ENCODE measurements around the gene TRPV4. TPM values are rescaled to one million over a fixed set of nuclear protein-coding genes. Genes with fewer than 3 reads are reported as not detected.

Gene TRPV4
- total RNA-seq, 1 donor from 2014 or later = 3.5 TPM

GRCh38 chr12:109779382-109779781 is 53.8 kb downstream of the TRPV4 start:
- H3K36me3 Mint-ChIP-seq (ENCODE audit: low read depth) = peaks cover 3% of the 10 kb centered on the region
- no peaks in the 10 kb centered on the region for H3K27me3 Mint-ChIP-seq (ENCODE audit: low read depth)
- no peak overlapping the region for H3K4me3 Mint-ChIP-seq
- TF ChIP-seq CTCF (conservative IDR thresholded peaks at IDR 0.05) = peak; percentile 18
- peaks cover 23% of the 10 kb centered on the region for H3K4me1 Mint-ChIP-seq
- no peak for DNase-seq (ENCODE audit: low read depth, low spot score)
- H3K9me3 Mint-ChIP-seq = no peaks in the 10 kb centered on the region
- no peak overlapping the region for H3K27ac Mint-ChIP-seq (ENCODE audit: unreplicated experiment)

GRCh38 chr12:109778684-109779083 is 54.5 kb downstream of the TRPV4 start:
- Mint-ChIP-seq H3K36me3 (ENCODE audit: low read depth) (peaks cover 3% of the 10 kb centered on the region), H3K27ac (ENCODE audit: unreplicated experiment) (no peak overlapping the region), H3K9me3 (no peaks in the 10 kb centered on the region), H3K27me3 (ENCODE audit: low read depth) (no peaks in the 10 kb centered on the region), H3K4me1 (peaks cover 23% of the 10 kb centered on the region), H3K4me3 (no peak overlapping the region)
- TF ChIP-seq CTCF (conservative IDR thresholded peaks at IDR 0.05) = no peak
- DNase-seq (ENCODE audit: low read depth, low spot score) = no peak

GRCh38 chr12:109777544-109777943 is 55.7 kb downstream of the TRPV4 start:
- peaks cover 3% of the 10 kb centered on the region for H3K36me3 Mint-ChIP-seq (ENCODE audit: low read depth)
- no peaks in the 10 kb centered on the region for H3K27me3 Mint-ChIP-seq (ENCODE audit: low read depth)
- no peaks in the 10 kb centered on the region for H3K9me3 Mint-ChIP-seq
- no peak for TF ChIP-seq CTCF (conservative IDR thresholded peaks at IDR 0.05)
- no peak for DNase-seq (ENCODE audit: low read depth, low spot score)
- H3K27ac Mint-ChIP-seq (ENCODE audit: unreplicated experiment) = no peak overlapping the region
- no peak overlapping the region for H3K4me3 Mint-ChIP-seq
- peaks cover 17% of the 10 kb centered on the region for H3K4me1 Mint-ChIP-seq

- Mint-ChIP-seq H3K9me3 (no peaks in the 10 kb centered on the region), H3K4me3 (no peak overlapping the region), H3K27me3 (ENCODE audit: low read depth) (no peaks in the 10 kb centered on the region), H3K4me1 (peaks cover 13% of the 10 kb centered on the region), H3K27ac (ENCODE audit: unreplicated experiment) (no peak overlapping the region), H3K36me3 (ENCODE audit: low read depth) (peaks cover 3% of the 10 kb centered on the region)
- TF ChIP-seq CTCF (conservative IDR thresholded peaks at IDR 0.05) = no peak
- no peak for DNase-seq (ENCODE audit: low read depth, low spot score)
Measured at GRCh38 chr12:109776624-109777023, 56.6 kb downstream of the TRPV4 start.

- Mint-ChIP-seq H3K27me3 (ENCODE audit: low read depth) (no peaks in the 10 kb centered on the region), H3K27ac (ENCODE audit: unreplicated experiment) (no peak overlapping the region), H3K36me3 (ENCODE audit: low read depth) (peaks cover 3% of the 10 kb centered on the region), H3K4me3 (no peak overlapping the region), H3K9me3 (no peaks in the 10 kb centered on the region), H3K4me1 (peaks cover 13% of the 10 kb centered on the region)
- peak; percentile 86 for DNase-seq (ENCODE audit: low read depth, low spot score)
- TF ChIP-seq CTCF (conservative IDR thresholded peaks at IDR 0.05) = peak; percentile 94
Measured at GRCh38 chr12:109775172-109775881, 57.9 kb downstream of the TRPV4 start.

All from neural crest cell (in vitro differentiated cells).